Keratinocyte (primary cell): Measurements from ENCODE around the gene ABAT. TPM values are rescaled to one million over a fixed set of nuclear protein-coding genes. Genes with fewer than 3 reads are reported as not detected.

Source experiments
- DNase-seq: peaks from one replicate; pipeline ENCODE4 v3.0.0-alpha.2; 2011; ENCODE audit warnings: low read depth, missing footprints, low spot score
- FAIRE-seq: peaks from 2 replicates; lab custom pipeline; 2011; peaks lifted over from hg19 to GRCh38; lab: Jason Lieb, UNC
- H2AFZ ChIP-seq: 2 replicates; pipeline ENCODE4 v1.6.0; 2012; ENCODE audit warnings: low read length, control low read depth, inconsistent platforms; ENCODE audit not compliant: control insufficient read depth
- H3K27ac ChIP-seq: 2 replicates; pipeline ENCODE4 v1.5.1; 2011; ENCODE audit warnings: low read length; ENCODE audit not compliant: control insufficient read depth, insufficient read depth
- H3K27me3 ChIP-seq: 3 replicates; pipeline ENCODE4 v1.6.0; 2011; ENCODE audit warnings: low read length; ENCODE audit not compliant: control insufficient read depth, insufficient read depth; ENCODE audit errors: extremely low read depth
- H3K36me3 ChIP-seq, 2 experiments: 2 replicates in 1 of 2; 3 replicates in 1 of 2; pipeline ENCODE4 v1.5.1; 2011; ENCODE audit warnings: low read length in 2 of 2, mild to moderate bottlenecking in 1 of 2; ENCODE audit not compliant: control insufficient read depth in 2 of 2, insufficient read depth in 2 of 2; ENCODE audit errors: extremely low read depth in 1 of 2
- H3K4me1 ChIP-seq: 3 replicates; pipeline ENCODE4 v1.5.1; 2011; ENCODE audit warnings: low read length; ENCODE audit not compliant: control insufficient read depth, insufficient read depth; ENCODE audit errors: extremely low read depth
- H3K4me2 ChIP-seq: 3 replicates; pipeline ENCODE4 v1.6.0; 2011; ENCODE audit warnings: low read depth, low read length; ENCODE audit not compliant: control insufficient read depth, insufficient read depth; ENCODE audit errors: extremely low read depth
- H3K4me3 ChIP-seq, 3 experiments: fragments of 200-600 bp in 1 of 3; sonication (generic) in 1 of 3; 2 replicates in 2 of 3; 3 replicates in 1 of 3; pipeline ENCODE4 v1.5.1; 2011 to 2016; ENCODE audit warnings: low read length in 3 of 3, mild to moderate bottlenecking in 3 of 3, control low read depth in 2 of 3, inconsistent platforms in 1 of 3, low read depth in 1 of 3, mixed read lengths in 1 of 3, mixed run types in 1 of 3, moderate library complexity in 1 of 3; ENCODE audit not compliant: control insufficient read depth in 2 of 3, insufficient read depth in 2 of 3; ENCODE audit errors: extremely low read depth in 1 of 3
- H3K79me2 ChIP-seq: 2 replicates; pipeline ENCODE4 v1.6.0; 2012; ENCODE audit warnings: low read length; ENCODE audit not compliant: control insufficient read depth, insufficient read depth
- H3K9ac ChIP-seq: 3 replicates; pipeline ENCODE4 v1.6.0; 2011; ENCODE audit warnings: low read length; ENCODE audit not compliant: control insufficient read depth, insufficient read depth; ENCODE audit errors: extremely low read depth
- H3K9me1 ChIP-seq: 3 replicates; pipeline ENCODE4 v1.6.0; 2011; ENCODE audit warnings: low read length; ENCODE audit not compliant: control insufficient read depth, insufficient read depth; ENCODE audit errors: extremely low read depth
- H3K9me3 ChIP-seq: 2 replicates; pipeline ENCODE4 v1.5.1; 2012; ENCODE audit warnings: low read depth, low read length; ENCODE audit not compliant: control insufficient read depth
- H4K20me1 ChIP-seq: 3 replicates; pipeline ENCODE4 v1.6.0; 2011; ENCODE audit warnings: low read length; ENCODE audit not compliant: control insufficient read depth, insufficient read depth; ENCODE audit errors: extremely low read depth
- CTCF ChIP-seq, 3 experiments: IDR thresholded peaks in 1 of 3; conservative IDR thresholded peaks in 1 of 3; optimal IDR thresholded peaks in 1 of 3; 2 replicates in 2 of 3; 3 replicates in 1 of 3; pipeline versions ENCODE3 to v1.5.1; 2011; ENCODE audit warnings: low read length in 3 of 3, mild to moderate bottlenecking in 3 of 3, moderate library complexity in 2 of 3, control low read depth in 1 of 3, inconsistent platforms in 1 of 3; ENCODE audit not compliant: insufficient read depth in 2 of 3; ENCODE audit errors: extremely low read depth in 1 of 3
- EZH2 ChIP-seq: IDR thresholded peaks from one replicate; pipeline ENCODE4 v1.6.1; 2012; ENCODE audit warnings: inconsistent platforms, mild to moderate bottlenecking, low read length, moderate library complexity
- dilution Hi-C: fragments of 300-500 bp; cut with MboI; formaldehyde crosslinking; loops from one replicate; pipeline ENCODE4 v1.7.0; 2020; ENCODE audit warnings: low sequenced_read_pairs; ENCODE audit not compliant: extremely low pct_ligation_motif_present
- polyA plus RNA-seq, 5 experiments: library from polyadenylated mRNA; depleted of rRNA in 3 of 5; stranded (reverse) in 3 of 5; stranded (forward) in 1 of 5; unstranded in 1 of 5; fragments of >200 nt; gene quantifications; 1 replicate in 1 of 5; 2 replicates in 3 of 5; 3 replicates in 1 of 5; pipeline versions ENCODE4 v1.2.1 to v1.2.3, GENCODE V29; 2011 to 2012; ENCODE audit warnings: missing spikeins in 2 of 5, low read depth in 1 of 5, low replicate concordance in 1 of 5

The ABAT gene
- polyA plus RNA-seq, 1 donor (not counting 4 experiments of a cell fraction or from before 2014, with no cell fraction given), result 13.7 TPM

GRCh38 chr16:8656376-8656775, 18.0 kb upstream of the ABAT start:
- H3K9me1 ChIP-seq, result no peaks in the 10 kb centered on the region
- DNase-seq, result no peak
- dilution Hi-C loops, result no loop called here
- no peaks in the 10 kb centered on the region for H3K79me2 ChIP-seq
- no peak for FAIRE-seq
- no peaks in the 10 kb centered on the region for H3K9me3 ChIP-seq
- TF ChIP-seq EZH2 (no peak), CTCF (optimal IDR thresholded peaks at IDR 0.05 in 1 of 3, IDR thresholded peaks at IDR 0.05 in 1 of 3, conservative IDR thresholded peaks at IDR 0.05 in 1 of 3; ENCODE audit: extremely low read depth in 1 of 3, insufficient read depth in 2 of 3, low read length in 3 of 3) (no peak)
- H2AFZ ChIP-seq, result no peak overlapping the region
- no peaks in the 10 kb centered on the region for H3K27me3 ChIP-seq
- H3K36me3 ChIP-seq, result no peaks in the 10 kb centered on the region
- H4K20me1 ChIP-seq, result no peaks in the 10 kb centered on the region
- no peak overlapping the region for H3K9ac ChIP-seq
- H3K4me2 ChIP-seq, result no peak overlapping the region
- H3K27ac ChIP-seq, result no peak overlapping the region
- H3K4me3 ChIP-seq, result no peak overlapping the region
- H3K4me1 ChIP-seq, result no peaks in the 10 kb centered on the region

DNA sequence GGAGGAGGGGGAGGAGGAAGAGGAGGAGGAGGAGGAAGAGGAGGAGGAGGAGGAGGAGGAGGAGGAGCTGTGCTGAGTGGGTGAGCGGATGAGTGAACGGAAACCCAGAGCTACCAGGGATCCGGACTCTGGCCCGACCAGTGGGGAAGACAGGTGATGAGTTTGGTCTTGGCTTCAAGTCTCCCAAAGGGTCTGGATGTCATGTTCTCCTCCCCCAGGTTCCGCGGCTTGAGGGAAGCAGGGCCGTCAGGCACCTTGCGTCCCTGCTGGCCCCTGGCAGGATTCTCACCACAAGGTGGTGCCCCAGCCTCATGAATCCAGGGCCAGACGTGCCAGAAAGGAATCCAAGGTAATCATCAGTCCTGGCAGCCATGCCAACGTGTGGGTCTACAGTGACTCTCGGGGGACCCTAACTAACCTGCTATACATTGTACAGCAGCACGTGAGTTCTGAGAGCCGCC, 13.5 kb upstream of the ABAT start:
- no peak overlapping the region for H3K4me2 ChIP-seq

More for the DNA sequence above, 13.5 kb upstream of the ABAT start:
- no peak for DNase-seq
- no peak overlapping the region for H3K9ac ChIP-seq
- no peaks in the 10 kb centered on the region for H3K27me3 ChIP-seq
- H3K27ac ChIP-seq, result no peak overlapping the region
- FAIRE-seq, result peak; percentile 29
- TF ChIP-seq EZH2 (no peak), CTCF (optimal IDR thresholded peaks at IDR 0.05 in 1 of 3, IDR thresholded peaks at IDR 0.05 in 1 of 3, conservative IDR thresholded peaks at IDR 0.05 in 1 of 3; ENCODE audit: extremely low read depth in 1 of 3, insufficient read depth in 2 of 3, low read length in 3 of 3) (peak; percentile 73 to 97 (median 87))
- no peaks in the 10 kb centered on the region for H3K4me1 ChIP-seq
- no peaks in the 10 kb centered on the region for H3K79me2 ChIP-seq
- no peaks in the 10 kb centered on the region for H3K9me3 ChIP-seq
- no peak overlapping the region for H3K4me3 ChIP-seq
- H3K9me1 ChIP-seq, result no peaks in the 10 kb centered on the region
- dilution Hi-C loops, result no loop called here
- no peaks in the 10 kb centered on the region for H4K20me1 ChIP-seq
- no peak overlapping the region for H2AFZ ChIP-seq
- no peaks in the 10 kb centered on the region for H3K36me3 ChIP-seq
